Parathyroid adenoma (tissue), 2 donors: ENCODE results near the gene GTF2F1.
"Not testable (repeated sequence)": the region's sequence is repeated elsewhere in the genome, so short reads cannot be mapped to it uniquely, and the experiment has no call there.

Experiments used
- H2AFZ ChIP-seq: fragments of 300-600 bp; sonication (generic); one replicate; pipeline ENCODE4 v1.7.0; 2017; ENCODE audit warnings: antibody characterized with exemption, mild to moderate bottlenecking
- H3K27ac ChIP-seq: fragments of 300-600 bp; sonication (generic); one replicate; pipeline ENCODE4 v1.7.0; 2017
- H3K27me3 ChIP-seq: fragments of 300-600 bp; sonication (generic); one replicate; pipeline ENCODE4 v1.7.0; 2017; ENCODE audit warnings: low read length; ENCODE audit not compliant: control insufficient read depth, insufficient read depth
- H3K36me3 ChIP-seq: fragments of 300-600 bp; sonication (generic); one replicate; pipeline ENCODE4 v1.7.0; 2017; ENCODE audit warnings: low read length; ENCODE audit not compliant: control insufficient read depth, insufficient read depth
- H3K4me1 ChIP-seq: fragments of 300-600 bp; sonication (generic); one replicate; pipeline ENCODE4 v1.7.0; 2017; ENCODE audit warnings: control low read depth
- H3K4me2 ChIP-seq: fragments of 300-600 bp; sonication (generic); one replicate; pipeline ENCODE4 v1.7.0; 2017; ENCODE audit warnings: low read length
- H3K4me3 ChIP-seq: fragments of 300-600 bp; sonication (generic); one replicate; pipeline ENCODE4 v1.7.0; 2017; ENCODE audit warnings: low read depth, low read length
- H3K79me2 ChIP-seq: fragments of 300-600 bp; sonication (generic); one replicate; pipeline ENCODE4 v1.7.0; 2017; ENCODE audit warnings: control low read depth
- H3K9ac ChIP-seq: fragments of 300-600 bp; sonication (generic); one replicate; pipeline ENCODE4 v1.7.0; 2017; ENCODE audit warnings: mild to moderate bottlenecking
- H3K9me3 ChIP-seq: fragments of 300-600 bp; sonication (generic); one replicate; pipeline ENCODE4 v1.7.0; 2017; ENCODE audit warnings: low read length; ENCODE audit not compliant: control insufficient read depth
- TF ChIP-seq, protein P1 (sequence below): fragments of 300-600 bp; sonication (generic); IDR thresholded peaks from one replicate; pipeline ENCODE4 v1.7.0; 2017; ENCODE audit warnings: antibody characterized with exemption, mild to moderate bottlenecking
- donor health status: primary hyperparathyroidism.

GTF2F1 gene

GRCh38 chr19:6354098-6354674 is 38.8 kb downstream of the GTF2F1 start:
- TF ChIP-seq, protein P1, sequence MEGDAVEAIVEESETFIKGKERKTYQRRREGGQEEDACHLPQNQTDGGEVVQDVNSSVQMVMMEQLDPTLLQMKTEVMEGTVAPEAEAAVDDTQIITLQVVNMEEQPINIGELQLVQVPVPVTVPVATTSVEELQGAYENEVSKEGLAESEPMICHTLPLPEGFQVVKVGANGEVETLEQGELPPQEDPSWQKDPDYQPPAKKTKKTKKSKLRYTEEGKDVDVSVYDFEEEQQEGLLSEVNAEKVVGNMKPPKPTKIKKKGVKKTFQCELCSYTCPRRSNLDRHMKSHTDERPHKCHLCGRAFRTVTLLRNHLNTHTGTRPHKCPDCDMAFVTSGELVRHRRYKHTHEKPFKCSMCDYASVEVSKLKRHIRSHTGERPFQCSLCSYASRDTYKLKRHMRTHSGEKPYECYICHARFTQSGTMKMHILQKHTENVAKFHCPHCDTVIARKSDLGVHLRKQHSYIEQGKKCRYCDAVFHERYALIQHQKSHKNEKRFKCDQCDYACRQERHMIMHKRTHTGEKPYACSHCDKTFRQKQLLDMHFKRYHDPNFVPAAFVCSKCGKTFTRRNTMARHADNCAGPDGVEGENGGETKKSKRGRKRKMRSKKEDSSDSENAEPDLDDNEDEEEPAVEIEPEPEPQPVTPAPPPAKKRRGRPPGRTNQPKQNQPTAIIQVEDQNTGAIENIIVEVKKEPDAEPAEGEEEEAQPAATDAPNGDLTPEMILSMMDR: no peak
- no peak overlapping the region for H3K4me2 ChIP-seq
- H2AFZ ChIP-seq: no peak overlapping the region

GRCh38 chr19:6352381-6353165 is 40.4 kb downstream of the GTF2F1 start:
- no peaks in the 10 kb centered on the region for H3K36me3 ChIP-seq
- H2AFZ ChIP-seq: no peak overlapping the region
- peak overlapping the region; percentile 45 for H3K4me2 ChIP-seq
- no peak overlapping the region for H3K9ac ChIP-seq
- H3K4me3 ChIP-seq: peak overlapping the region; percentile 7
- no peaks in the 10 kb centered on the region for H3K79me2 ChIP-seq
- H3K27ac ChIP-seq: no peak overlapping the region
- no peaks in the 10 kb centered on the region for H3K27me3 ChIP-seq
- TF ChIP-seq, protein P1: no peak
- H3K9me3 ChIP-seq: no peaks in the 10 kb centered on the region
- H3K4me1 ChIP-seq: peaks cover 2% of the 10 kb centered on the region

More at GRCh38 chr19:6354098-6354674, 38.8 kb downstream of the GTF2F1 start:
- Histone ChIP-seq H3K4me1 (peaks cover 5% of the 10 kb centered on the region), H3K9ac (no peak overlapping the region), H3K4me3 (no peak overlapping the region), H3K27me3 (no peaks in the 10 kb centered on the region), H3K27ac (no peak overlapping the region), H3K36me3 (no peaks in the 10 kb centered on the region), H3K79me2 (no peaks in the 10 kb centered on the region), H3K9me3 (no peaks in the 10 kb centered on the region)

- Histone ChIP-seq H3K4me3 (no peak overlapping the region), H3K4me1 (peaks cover 2% of the 10 kb centered on the region), H3K27ac (no peak overlapping the region), H3K36me3 (no peaks in the 10 kb centered on the region), H3K79me2 (no peaks in the 10 kb centered on the region), H3K9me3 (no peaks in the 10 kb centered on the region), H2AFZ (no peak overlapping the region), H3K4me2 (no peak overlapping the region), H3K9ac (no peak overlapping the region), H3K27me3 (no peaks in the 10 kb centered on the region)
- TF ChIP-seq, protein P1: no peak
These were observed 42.3 kb downstream of the GTF2F1 start for GRCh38 chr19:6350688-6351087.

DNA sequence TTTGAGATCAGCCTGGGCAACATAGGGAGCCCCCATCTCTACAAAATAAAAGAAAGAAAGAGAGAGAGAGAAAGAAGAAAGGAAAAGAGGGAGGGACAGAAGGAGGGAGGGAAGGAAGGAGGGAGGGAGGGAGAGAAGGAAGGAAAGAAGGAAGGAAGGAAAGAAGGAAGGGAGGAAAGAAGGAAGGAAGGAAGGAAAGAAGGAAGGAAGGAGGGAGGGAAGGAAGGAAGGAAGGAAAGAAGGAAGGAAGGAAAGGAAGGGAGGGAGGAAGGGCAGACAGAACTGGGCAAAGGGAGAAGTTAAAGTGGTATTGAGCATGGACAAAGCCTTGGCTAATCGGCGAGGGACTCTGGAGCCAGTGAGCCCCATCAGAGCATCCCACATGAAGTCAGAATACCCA is 43.7 kb downstream of the GTF2F1 start:
- H3K9ac ChIP-seq, H3K4me2 ChIP-seq, H3K27ac ChIP-seq, H3K9me3 ChIP-seq, H2AFZ ChIP-seq, H3K79me2 ChIP-seq, H3K4me1 ChIP-seq, H3K27me3 ChIP-seq, H3K4me3 ChIP-seq, H3K36me3 ChIP-seq: not testable (repeated sequence)

GRCh38 chr19:6343462-6343861 is 49.5 kb downstream of the GTF2F1 start:
- Histone ChIP-seq H2AFZ (no peak overlapping the region), H3K4me2 (no peak overlapping the region), H3K27me3 (no peaks in the 10 kb centered on the region), H3K4me3 (no peak overlapping the region), H3K9ac (no peak overlapping the region), H3K27ac (no peak overlapping the region), H3K4me1 (no peaks in the 10 kb centered on the region), H3K79me2 (no peaks in the 10 kb centered on the region), H3K9me3 (no peaks in the 10 kb centered on the region), H3K36me3 (no peaks in the 10 kb centered on the region)
- TF ChIP-seq, protein P1: no peak
